Astrocyte (in vitro differentiated cells and primary cell): ENCODE results near the gene RABGAP1L. TPM values are rescaled to one million over a fixed set of nuclear protein-coding genes. Genes with fewer than 3 reads are reported as not detected.
"Not testable (repeated sequence)": the region's sequence is repeated elsewhere in the genome, so short reads cannot be mapped to it uniquely, and the experiment has no call there.

Experiments
- DNase-seq: peaks from one replicate; pipeline ENCODE4 v3.0.0-alpha.2; 2010; ENCODE audit warnings: low read depth
- FAIRE-seq: peaks from 2 replicates; lab custom pipeline; 2011; peaks lifted over from hg19 to GRCh38; lab: Jason Lieb, UNC
- H2AFZ ChIP-seq: 2 replicates; pipeline ENCODE4 v1.6.0; 2012; ENCODE audit warnings: low read depth, low read length, inconsistent platforms
- H3K27ac ChIP-seq: 2 replicates; pipeline ENCODE4 v1.5.1; 2011; ENCODE audit warnings: low read depth, low read length, inconsistent platforms
- H3K27me3 ChIP-seq: 2 replicates; pipeline ENCODE4 v1.6.0; 2011; ENCODE audit warnings: low read length, inconsistent platforms; ENCODE audit not compliant: insufficient read depth
- H3K36me3 ChIP-seq: 2 replicates; pipeline ENCODE4 v1.5.1; 2011; ENCODE audit warnings: low read length, inconsistent platforms; ENCODE audit not compliant: insufficient read depth
- H3K4me1 ChIP-seq: 2 replicates; pipeline ENCODE4 v1.5.1; 2011; ENCODE audit warnings: low read length, inconsistent platforms; ENCODE audit not compliant: insufficient read depth
- H3K4me2 ChIP-seq: 2 replicates; pipeline ENCODE4 v1.6.0; 2012; ENCODE audit warnings: low read length, inconsistent platforms
- H3K4me3 ChIP-seq: 2 replicates; pipeline ENCODE4 v1.5.1; 2011; ENCODE audit warnings: low read depth, mild to moderate bottlenecking, low read length, inconsistent platforms; ENCODE audit not compliant: insufficient read depth
- H3K79me2 ChIP-seq: 2 replicates; pipeline ENCODE4 v1.6.0; 2012; ENCODE audit warnings: mild to moderate bottlenecking, low read length, inconsistent platforms; ENCODE audit not compliant: insufficient read depth
- H3K9ac ChIP-seq: 2 replicates; pipeline ENCODE4 v1.6.0; 2012; ENCODE audit warnings: mild to moderate bottlenecking, low read length, inconsistent platforms
- H3K9me3 ChIP-seq: 2 replicates; pipeline ENCODE4 v1.5.1; 2012; ENCODE audit warnings: low read depth, mild to moderate bottlenecking, low read length, inconsistent platforms; ENCODE audit not compliant: insufficient read depth
- H4K20me1 ChIP-seq: 2 replicates; pipeline ENCODE4 v1.6.0; 2012; ENCODE audit warnings: low read length, inconsistent platforms; ENCODE audit not compliant: insufficient read depth
- H3K27ac Mint-ChIP-seq: one replicate; pipeline ENCODE4 v1.8.0; 2021; ENCODE audit warnings: mild to moderate bottlenecking, mixed read lengths; ENCODE audit not compliant: unreplicated experiment
- H3K27me3 Mint-ChIP-seq: one replicate; pipeline ENCODE4 v1.8.0; 2021; ENCODE audit warnings: low read depth, mixed read lengths; ENCODE audit not compliant: unreplicated experiment
- H3K36me3 Mint-ChIP-seq: one replicate; pipeline ENCODE4 v1.8.0; 2021; ENCODE audit warnings: low read depth, mixed read lengths; ENCODE audit not compliant: unreplicated experiment
- H3K4me1 Mint-ChIP-seq: one replicate; pipeline ENCODE4 v1.8.0; 2021; ENCODE audit warnings: low read depth, mixed read lengths; ENCODE audit not compliant: unreplicated experiment
- H3K4me3 Mint-ChIP-seq: one replicate; pipeline ENCODE4 v1.8.0; 2021; ENCODE audit warnings: mild to moderate bottlenecking, moderate library complexity, mixed read lengths; ENCODE audit not compliant: unreplicated experiment
- H3K9me3 Mint-ChIP-seq: one replicate; pipeline ENCODE4 v1.8.0; 2021; ENCODE audit warnings: mild to moderate bottlenecking, mixed read lengths; ENCODE audit not compliant: unreplicated experiment
- CTCF ChIP-seq: IDR thresholded peaks from 2 replicates; pipeline ENCODE4 v1.5.1; 2011; ENCODE audit warnings: low read depth, mild to moderate bottlenecking, inconsistent platforms, low read length, moderate library complexity; ENCODE audit not compliant: insufficient read depth
- EZH2 ChIP-seq: IDR thresholded peaks from 2 replicates; pipeline ENCODE4 v1.6.1; 2012; ENCODE audit warnings: mild to moderate bottlenecking, low read length, inconsistent platforms; ENCODE audit not compliant: insufficient read depth
- total RNA-seq: library from RNA; stranded (reverse); gene quantifications from 2 replicates; pipeline ENCODE4 v1.2.1, GENCODE V29; 2021

Gene RABGAP1L
- total RNA-seq, 1 donor from 2014 or later: 40.2 TPM

- Mint-ChIP-seq H3K27ac (no peak overlapping the region), H3K4me3 (no peak overlapping the region), H3K36me3 (no peaks in the 10 kb centered on the region), H3K4me1 (peaks cover 8% of the 10 kb centered on the region), H3K9me3 (no peaks in the 10 kb centered on the region), H3K27me3 (no peaks in the 10 kb centered on the region)
- Histone ChIP-seq H3K9me3 (no peaks in the 10 kb centered on the region), H3K36me3 (no peaks in the 10 kb centered on the region), H4K20me1 (no peaks in the 10 kb centered on the region), H3K4me3 (no peak overlapping the region), H3K4me2 (no peak overlapping the region), H3K27me3 (no peaks in the 10 kb centered on the region), H3K9ac (no peak overlapping the region), H2AFZ (no peak overlapping the region), H3K27ac (no peak overlapping the region), H3K4me1 (no peaks in the 10 kb centered on the region), H3K79me2 (no peaks in the 10 kb centered on the region)
- no peak for TF ChIP-seq EZH2
- no peak for TF ChIP-seq CTCF
- DNase-seq (peak; percentile 32), FAIRE-seq (no peak)
Measured at GRCh38 chr1:174692313-174692712, 533.0 kb downstream of the RABGAP1L start.

- H3K4me2 ChIP-seq: no peak overlapping the region
- no peak overlapping the region for H3K9ac ChIP-seq
- no peaks in the 10 kb centered on the region for H3K36me3 ChIP-seq
- no peak for TF ChIP-seq EZH2
- TF ChIP-seq CTCF: no peak
- no peaks in the 10 kb centered on the region for H3K9me3 Mint-ChIP-seq
- H3K4me3 Mint-ChIP-seq: no peak overlapping the region
- H2AFZ ChIP-seq: no peak overlapping the region
- H3K36me3 Mint-ChIP-seq: no peaks in the 10 kb centered on the region
- H3K27ac ChIP-seq: no peak overlapping the region
- H3K4me1 ChIP-seq: no peaks in the 10 kb centered on the region
- FAIRE-seq (no peak), DNase-seq (no peak)
- H3K79me2 ChIP-seq: no peaks in the 10 kb centered on the region
- H3K27me3 ChIP-seq: no peaks in the 10 kb centered on the region
- H4K20me1 ChIP-seq: no peaks in the 10 kb centered on the region
- H3K27ac Mint-ChIP-seq: no peak overlapping the region
- no peaks in the 10 kb centered on the region for H3K9me3 ChIP-seq
- peaks cover 8% of the 10 kb centered on the region for H3K4me1 Mint-ChIP-seq
- H3K27me3 Mint-ChIP-seq: no peaks in the 10 kb centered on the region
- H3K4me3 ChIP-seq: no peak overlapping the region
Measured at GRCh38 chr1:174693085-174693484, 533.8 kb downstream of the RABGAP1L start.

- not testable (repeated sequence) for H3K27ac ChIP-seq, H2AFZ ChIP-seq, DNase-seq, H3K27me3 Mint-ChIP-seq, H4K20me1 ChIP-seq, H3K4me2 ChIP-seq, H3K27me3 ChIP-seq, H3K9me3 ChIP-seq, H3K79me2 ChIP-seq, H3K4me3 Mint-ChIP-seq, H3K4me3 ChIP-seq, H3K4me1 ChIP-seq, FAIRE-seq, H3K36me3 ChIP-seq, H3K4me1 Mint-ChIP-seq, H3K27ac Mint-ChIP-seq, H3K9ac ChIP-seq, H3K9me3 Mint-ChIP-seq, H3K36me3 Mint-ChIP-seq
Measured at GRCh38 chr1:174693539-174693938, 534.2 kb downstream of the RABGAP1L start.
